ENCODE data around the gene SNAPC3. TPM values are rescaled to one million over a fixed set of nuclear protein-coding genes. Genes with fewer than 3 reads are reported as not detected.

SNAPC3 gene
- polyA plus RNA-seq, 1 donor (not counting 4 experiments of a cell fraction or from before 2014, with no cell fraction given): 29.9 TPM

GRCh38 chr9:15461601-15462000 lies 38.9 kb downstream of the SNAPC3 start:
- Histone ChIP-seq H3K4me1 (ENCODE audit: control insufficient read depth, extremely low read depth, insufficient read depth, low read length) (no peaks in the 10 kb centered on the region), H3K36me3 (ENCODE audit: control insufficient read depth in 2 of 2, extremely low read depth in 1 of 2, insufficient read depth in 2 of 2, low read length in 2 of 2) (peaks cover 0 to 7% of the 10 kb centered on the region in 2 experiments), H3K4me3 (ENCODE audit: control insufficient read depth in 2 of 3, extremely low read depth in 1 of 3, insufficient read depth in 2 of 3, low read depth in 1 of 3, low read length in 3 of 3) (no peak overlapping the region), H3K79me2 (ENCODE audit: control insufficient read depth, insufficient read depth, low read length) (no peaks in the 10 kb centered on the region), H3K9me1 (ENCODE audit: control insufficient read depth, extremely low read depth, insufficient read depth, low read length) (no peaks in the 10 kb centered on the region), H2AFZ (ENCODE audit: control insufficient read depth, low read length) (no peak overlapping the region), H4K20me1 (ENCODE audit: control insufficient read depth, extremely low read depth, insufficient read depth, low read length) (no peaks in the 10 kb centered on the region), H3K27ac (ENCODE audit: control insufficient read depth, insufficient read depth, low read length) (no peak overlapping the region), H3K9me3 (ENCODE audit: control insufficient read depth, low read depth, low read length) (no peaks in the 10 kb centered on the region), H3K27me3 (ENCODE audit: control insufficient read depth, extremely low read depth, insufficient read depth, low read length) (no peaks in the 10 kb centered on the region), H3K4me2 (ENCODE audit: control insufficient read depth, extremely low read depth, insufficient read depth, low read depth, low read length) (no peak overlapping the region), H3K9ac (ENCODE audit: control insufficient read depth, extremely low read depth, insufficient read depth, low read length) (no peak overlapping the region)
- DNase-seq (ENCODE audit: low read depth, low spot score) (no peak), FAIRE-seq (no peak)
- dilution Hi-C loops (cut with MboI; ENCODE audit: extremely low pct_ligation_motif_present, low sequenced_read_pairs): no loop called here
- TF ChIP-seq EZH2 (IDR thresholded peaks at IDR 0.05; ENCODE audit: low read length) (no peak), CTCF (optimal IDR thresholded peaks at IDR 0.05 in 1 of 3, IDR thresholded peaks at IDR 0.05 in 1 of 3, conservative IDR thresholded peaks at IDR 0.05 in 1 of 3; ENCODE audit: extremely low read depth in 1 of 3, insufficient read depth in 2 of 3, low read length in 3 of 3) (no peak)

GRCh38 chr9:15468145-15468544 lies 45.5 kb downstream of the SNAPC3 start:
- FAIRE-seq: no peak
- no peaks in the 10 kb centered on the region for H3K36me3 ChIP-seq (ENCODE audit: control insufficient read depth in 2 of 2, extremely low read depth in 1 of 2, insufficient read depth in 2 of 2, low read length in 2 of 2)
- dilution Hi-C loops (cut with MboI; ENCODE audit: extremely low pct_ligation_motif_present, low sequenced_read_pairs): no loop called here

More at GRCh38 chr9:15468145-15468544, 45.5 kb downstream of the SNAPC3 start:
- Histone ChIP-seq H3K27me3 (ENCODE audit: control insufficient read depth, extremely low read depth, insufficient read depth, low read length) (no peaks in the 10 kb centered on the region), H3K4me2 (ENCODE audit: control insufficient read depth, extremely low read depth, insufficient read depth, low read depth, low read length) (no peak overlapping the region), H3K79me2 (ENCODE audit: control insufficient read depth, insufficient read depth, low read length) (no peaks in the 10 kb centered on the region), H2AFZ (ENCODE audit: control insufficient read depth, low read length) (no peak overlapping the region), H3K4me3 (ENCODE audit: control insufficient read depth in 2 of 3, extremely low read depth in 1 of 3, insufficient read depth in 2 of 3, low read depth in 1 of 3, low read length in 3 of 3) (no peak overlapping the region), H3K4me1 (ENCODE audit: control insufficient read depth, extremely low read depth, insufficient read depth, low read length) (no peaks in the 10 kb centered on the region), H3K9ac (ENCODE audit: control insufficient read depth, extremely low read depth, insufficient read depth, low read length) (no peak overlapping the region), H3K27ac (ENCODE audit: control insufficient read depth, insufficient read depth, low read length) (no peak overlapping the region), H3K9me1 (ENCODE audit: control insufficient read depth, extremely low read depth, insufficient read depth, low read length) (no peaks in the 10 kb centered on the region), H4K20me1 (ENCODE audit: control insufficient read depth, extremely low read depth, insufficient read depth, low read length) (no peaks in the 10 kb centered on the region), H3K9me3 (ENCODE audit: control insufficient read depth, low read depth, low read length) (no peaks in the 10 kb centered on the region)
- DNase-seq (ENCODE audit: low read depth, low spot score): no peak
- TF ChIP-seq CTCF (optimal IDR thresholded peaks at IDR 0.05 in 1 of 3, IDR thresholded peaks at IDR 0.05 in 1 of 3, conservative IDR thresholded peaks at IDR 0.05 in 1 of 3; ENCODE audit: extremely low read depth in 1 of 3, insufficient read depth in 2 of 3, low read length in 3 of 3) (no peak), EZH2 (IDR thresholded peaks at IDR 0.05; ENCODE audit: low read length) (no peak)

All from keratinocyte (primary cell).